AG08396 (cell line): ENCODE measurements around the gene PIGW.
A peak's percentile ranks its signal among the peaks of the same experiment; 100 is the strongest.

Source experiments
- DNase-seq: peaks from one replicate; pipeline ENCODE4 v3.0.0; 2012; ENCODE audit warnings: low spot score, mixed read lengths

Gene PIGW, protein sequence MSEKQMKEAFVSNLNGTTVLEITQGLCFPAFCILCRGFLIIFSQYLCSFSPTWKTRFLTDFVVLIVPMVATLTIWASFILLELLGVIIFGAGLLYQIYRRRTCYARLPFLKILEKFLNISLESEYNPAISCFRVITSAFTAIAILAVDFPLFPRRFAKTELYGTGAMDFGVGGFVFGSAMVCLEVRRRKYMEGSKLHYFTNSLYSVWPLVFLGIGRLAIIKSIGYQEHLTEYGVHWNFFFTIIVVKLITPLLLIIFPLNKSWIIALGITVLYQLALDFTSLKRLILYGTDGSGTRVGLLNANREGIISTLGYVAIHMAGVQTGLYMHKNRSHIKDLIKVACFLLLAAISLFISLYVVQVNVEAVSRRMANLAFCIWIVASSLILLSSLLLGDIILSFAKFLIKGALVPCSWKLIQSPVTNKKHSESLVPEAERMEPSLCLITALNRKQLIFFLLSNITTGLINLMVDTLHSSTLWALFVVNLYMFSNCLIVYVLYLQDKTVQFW

GRCh38 chr17:36534840-36535668, at the start of gene PIGW, which contains the start of gene MYO19:
PIGW (plus strand) TSS chr17:36534987; CDS start chr17:36537102, 2,115 bp downstream.
MYO19 (minus strand) TSS chr17:36534868; CDS start chr17:36532538, 2,330 bp downstream.
- peak; percentile 94 for DNase-seq

GRCh38 chr17:36485027-36485426, 49.8 kb upstream of the PIGW start:
- DNase-seq = no peak

DNA sequence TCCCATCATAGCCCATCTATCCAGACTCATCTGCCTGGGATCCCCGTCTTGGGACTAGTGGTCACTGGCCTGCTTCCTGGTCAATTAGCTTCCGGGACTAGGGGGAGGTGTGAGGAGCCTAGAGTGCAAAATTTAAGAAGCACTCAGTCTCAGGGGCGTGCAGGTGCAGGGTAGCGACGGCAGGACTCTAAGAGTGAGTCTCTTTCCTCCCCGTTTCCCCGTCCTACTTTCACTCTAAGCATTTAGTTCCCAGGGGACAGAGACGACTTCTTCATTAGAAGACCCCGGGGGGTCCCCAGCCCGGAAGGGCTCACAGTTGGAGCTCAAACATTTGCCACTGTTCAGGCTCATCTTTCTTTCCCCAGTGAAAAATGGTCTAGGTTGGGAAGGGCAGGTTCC, 49.0 kb upstream of the PIGW start:
- DNase-seq = no peak

DNA sequence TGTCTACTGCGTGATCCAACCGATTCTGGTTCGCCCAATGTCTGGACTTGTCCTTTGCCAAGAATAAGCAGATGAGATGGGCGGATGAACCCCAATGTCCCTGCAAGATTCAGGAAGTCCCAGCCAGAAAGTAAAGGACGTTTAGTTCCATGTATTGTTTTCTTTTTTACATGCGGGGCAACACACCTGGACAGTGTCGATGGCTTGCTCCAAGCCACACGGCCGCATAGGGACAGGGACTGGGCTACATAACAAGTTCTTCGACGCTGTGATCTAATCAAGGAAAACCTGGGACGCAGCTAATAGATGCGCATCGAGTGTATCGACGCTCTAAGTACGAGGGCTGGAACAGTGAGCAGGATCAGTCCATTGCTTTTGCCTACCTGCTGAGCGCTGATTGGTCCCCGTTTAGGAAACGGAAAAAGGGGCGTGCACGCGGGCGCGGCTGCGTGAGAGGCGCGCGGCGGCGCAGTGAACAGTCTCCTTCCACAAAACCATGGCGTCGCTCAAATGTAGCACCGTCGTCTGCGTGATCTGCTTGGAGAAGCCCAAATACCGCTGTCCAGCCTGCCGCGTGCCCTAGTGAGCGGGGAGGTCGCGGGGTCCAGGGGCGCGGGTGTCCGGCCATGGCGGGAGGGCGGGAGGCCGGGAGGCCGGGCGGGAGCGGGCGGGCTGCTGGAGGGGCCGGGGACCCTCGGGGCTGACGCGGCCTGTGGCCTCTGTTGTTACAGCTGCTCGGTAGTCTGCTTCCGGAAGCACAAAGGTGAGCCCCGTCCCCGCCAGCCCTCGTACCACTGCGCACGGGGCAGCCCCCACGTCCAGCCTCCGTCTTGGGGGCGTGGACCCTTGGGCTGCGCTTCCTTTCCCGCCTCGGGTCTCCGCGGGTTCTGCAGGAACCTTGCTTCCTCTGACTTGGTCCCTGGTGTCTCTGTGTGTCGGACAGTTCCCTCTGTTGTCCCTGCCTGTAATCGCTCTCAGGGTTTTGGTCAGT, 48.3 kb upstream of the PIGW start, which contains the start of gene ZNHIT3:
Gene ZNHIT3, plus strand, starts transcription at position 478 of the 991 bp plus-strand sequence. Its CDS starts 19 bp downstream, at position 497.
- peak; percentile 98 for DNase-seq

DNA sequence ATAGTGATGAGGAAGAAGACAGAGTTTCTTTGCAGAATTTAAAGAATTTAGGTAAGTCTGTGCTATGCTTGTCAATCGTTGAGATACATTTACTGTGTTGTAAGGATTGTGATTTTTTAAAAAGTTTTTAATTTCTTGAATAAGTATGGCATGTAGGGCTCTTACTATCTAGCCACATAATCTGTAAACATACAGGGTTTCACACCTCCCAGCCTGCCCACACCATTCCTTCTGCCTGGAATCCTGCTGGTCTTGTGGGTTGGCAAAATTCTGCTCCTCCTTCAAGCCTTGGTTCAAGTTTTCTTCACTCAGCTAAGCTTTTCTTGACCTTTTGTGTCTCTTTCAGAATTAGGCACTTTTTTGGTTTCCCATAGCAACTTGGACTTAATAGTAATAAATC, 40.8 kb upstream of the PIGW start:
- no peak for DNase-seq

DNA sequence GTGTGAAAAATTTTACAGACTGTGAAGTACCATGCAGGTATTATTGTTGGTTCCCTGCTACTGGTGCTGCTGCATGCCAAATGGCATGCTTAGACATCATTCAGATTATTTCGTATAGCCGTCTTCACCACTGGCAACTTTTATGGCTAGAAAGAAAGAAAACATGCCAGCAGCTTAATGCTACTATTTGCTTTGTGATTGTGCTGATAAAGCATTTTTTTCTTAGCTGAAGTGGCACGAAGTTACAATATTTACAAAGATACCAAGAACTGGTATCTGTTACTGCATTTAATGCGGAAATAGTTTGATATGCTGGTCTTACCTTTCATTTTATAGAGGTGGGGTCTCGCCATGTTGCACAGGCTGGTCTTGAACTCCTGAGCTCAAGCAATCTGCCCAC, 40.1 kb upstream of the PIGW start:
- DNase-seq = no peak

DNA sequence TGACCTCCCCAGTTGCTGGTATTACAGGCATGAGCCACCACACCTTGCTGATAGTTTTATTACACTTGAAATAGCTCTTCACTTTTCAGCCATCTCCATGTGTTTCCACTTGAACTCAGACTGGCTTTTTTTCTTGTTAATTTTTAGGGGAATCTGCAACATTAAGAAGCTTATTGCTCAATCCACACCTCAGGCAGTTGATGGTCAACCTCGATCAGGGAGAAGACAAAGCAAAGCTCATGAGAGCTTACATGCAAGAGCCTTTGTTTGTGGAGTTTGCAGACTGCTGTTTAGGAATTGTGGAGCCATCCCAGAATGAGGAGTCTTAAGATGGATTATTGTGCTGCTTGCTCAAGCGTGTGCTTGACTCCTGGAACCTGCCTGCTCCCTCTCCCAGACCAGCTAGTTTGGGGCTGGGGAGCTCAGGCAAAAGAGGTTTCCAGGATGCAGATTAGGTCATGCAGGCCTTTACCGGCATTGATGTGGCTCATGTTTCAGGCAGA, 39.7 kb upstream of the PIGW start:
- no peak for DNase-seq

- DNase-seq = peak; percentile 46
Measured at GRCh38 chr17:36496018-36496789, 38.6 kb upstream of the PIGW start.

DNA sequence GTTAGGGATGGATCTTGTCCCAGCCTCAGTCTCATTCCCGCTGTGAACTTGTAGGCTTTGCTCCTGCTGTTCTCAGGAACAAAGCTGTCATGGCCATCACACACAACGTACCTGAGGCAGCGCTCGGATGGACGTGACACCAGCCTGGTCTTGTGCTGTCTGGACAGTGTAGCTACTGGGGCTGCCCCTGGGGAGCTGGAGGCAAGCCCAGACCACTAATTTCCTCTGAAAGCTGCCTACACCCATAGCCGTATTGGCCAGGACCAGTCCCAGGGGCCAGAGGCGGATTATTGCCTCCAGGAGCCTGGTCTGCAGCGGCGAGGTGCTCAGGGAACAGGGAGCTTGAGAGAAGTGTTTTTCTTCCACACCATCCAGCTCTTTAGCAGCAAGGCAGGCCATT, 36.6 kb upstream of the PIGW start:
- DNase-seq = no peak

GRCh38 chr17:36498560-36499300, 36.1 kb upstream of the PIGW start:
- no peak for DNase-seq

GRCh38 chr17:36500745-36501225, 34.0 kb upstream of the PIGW start:
- no peak for DNase-seq

- no peak for DNase-seq
Measured at GRCh38 chr17:36501351-36501750, 33.4 kb upstream of the PIGW start.

DNA sequence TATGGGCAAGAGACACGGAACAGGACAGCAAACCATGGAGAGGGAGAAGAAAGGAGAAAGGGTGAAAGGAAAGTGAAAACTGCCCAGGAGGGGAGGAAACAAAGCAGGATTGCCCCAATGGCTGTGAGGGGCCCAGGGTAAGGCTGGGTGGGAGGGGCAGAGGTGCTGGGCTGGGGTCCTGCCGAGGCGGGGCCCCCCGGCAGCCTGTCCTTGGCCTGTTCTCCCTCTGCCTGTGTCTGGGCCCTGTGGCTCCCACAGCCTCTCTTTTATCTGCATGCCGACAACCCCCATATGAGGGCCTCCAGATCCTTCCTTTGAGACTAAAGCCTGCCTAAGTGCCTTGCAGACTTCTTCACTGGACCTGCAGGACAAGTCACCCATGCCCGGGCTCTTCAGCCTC, 32.8 kb upstream of the PIGW start:
- no peak for DNase-seq

GRCh38 chr17:36503456-36504155, 31.2 kb upstream of the PIGW start:
- no peak for DNase-seq

DNA sequence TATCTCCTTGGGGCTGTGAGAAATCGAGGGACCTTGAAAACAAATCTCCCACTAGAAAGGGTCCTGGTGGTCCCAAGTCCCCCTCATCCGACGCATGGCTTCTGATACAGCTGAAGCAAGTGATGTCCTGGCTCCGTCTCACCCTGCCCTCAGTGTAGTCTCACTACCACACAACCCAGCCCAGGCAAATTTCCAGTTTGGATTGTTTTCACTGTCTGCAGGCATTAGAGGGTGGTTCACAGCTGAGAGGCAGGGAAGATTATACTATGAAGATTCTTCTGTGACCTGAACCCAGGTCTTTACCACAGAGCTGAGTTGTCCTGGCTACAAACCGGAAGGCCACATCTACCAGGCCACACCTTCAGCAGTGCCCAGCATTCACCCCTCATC, 30.6 kb upstream of the PIGW start:
- DNase-seq = no peak

- no peak for DNase-seq
Measured at GRCh38 chr17:36505171-36505570, 29.6 kb upstream of the PIGW start.

GRCh38 chr17:36506249-36506826, 28.4 kb upstream of the PIGW start:
- no peak for DNase-seq

DNA sequence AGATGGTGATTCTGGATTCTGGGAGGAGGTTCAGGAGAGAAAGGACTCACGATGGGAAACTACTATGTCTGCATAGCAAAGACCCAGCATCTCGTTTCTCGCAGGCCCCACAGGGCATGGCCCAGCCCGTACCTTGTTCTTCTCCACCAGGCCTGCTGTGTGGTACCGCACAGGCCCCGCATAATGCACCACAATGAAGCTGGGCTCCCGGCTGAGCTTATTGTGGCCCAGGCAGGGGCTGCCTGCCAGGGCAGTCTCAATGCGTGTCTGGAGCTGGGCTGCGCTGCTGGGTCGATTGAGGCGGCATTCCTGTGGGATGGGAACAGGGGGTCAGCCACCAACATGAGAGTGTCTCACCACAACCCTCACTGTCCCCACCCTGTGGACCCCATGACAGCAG, 28.0 kb upstream of the PIGW start:
- DNase-seq = no peak

DNA sequence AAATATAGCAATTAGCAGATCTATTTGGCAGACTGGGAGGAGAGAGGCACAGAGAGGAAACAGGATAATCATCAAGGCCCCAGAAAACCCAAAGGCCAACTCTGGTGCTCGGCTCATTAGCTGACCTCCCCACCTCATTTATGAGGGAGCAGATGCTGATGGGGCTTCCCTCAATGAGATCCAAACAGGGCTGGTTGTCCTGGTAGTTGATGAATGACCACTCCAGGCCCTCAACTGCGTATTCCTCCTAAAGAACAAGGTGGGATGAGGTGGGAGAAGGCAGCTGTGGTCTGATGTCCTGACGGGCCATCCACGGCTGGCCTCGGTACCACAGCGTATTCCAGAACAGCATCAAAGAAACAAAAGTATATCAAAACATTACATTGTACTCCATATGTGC, 27.5 kb upstream of the PIGW start:
- DNase-seq = no peak
